Esophagus muscularis mucosa (tissue), 4 donors: Measurements from ENCODE around the gene C1D. TPM values are rescaled to one million over a fixed set of nuclear protein-coding genes. Genes with fewer than 3 reads are reported as not detected.

ENCODE experiments used
- DNase-seq: peaks from one replicate; pipeline ENCODE4 v3.0.0-alpha.2; 2017; ENCODE audit errors: extremely low spot score
- H3K27ac ChIP-seq, 4 donors: fragments of 200-600 bp; sonication (generic); replicated peaks in 1 of 4; 1 replicate in 3 of 4; 2 replicates in 1 of 4; pipeline ENCODE4 v1.5.1; 2016 to 2019; ENCODE audit warnings: mild to moderate bottlenecking in 1 of 4
- H3K27me3 ChIP-seq, 4 donors: fragments of 200-600 bp; sonication (generic); one replicate each; pipeline versions ENCODE4 v1.5.1 to v1.6.0; 2016 to 2019
- H3K36me3 ChIP-seq, 4 donors: fragments of 200-600 bp; sonication (generic); one replicate each; pipeline ENCODE4 v1.5.1; 2016 to 2019
- H3K4me1 ChIP-seq, 4 donors: fragments of 200-600 bp; sonication (generic); one replicate each; pipeline ENCODE4 v1.5.1; 2016 to 2019
- H3K4me3 ChIP-seq, 4 donors: fragments of 200-600 bp; sonication (generic); 1 replicate in 2 of 4; 2 replicates in 2 of 4; pipeline ENCODE4 v1.5.1; 2016 to 2019; ENCODE audit warnings: mild to moderate bottlenecking in 4 of 4, moderate library complexity in 1 of 4
- H3K9me3 ChIP-seq, 4 donors: fragments of 200-600 bp; sonication (generic); 1 replicate in 3 of 4; 2 replicates in 1 of 4; pipeline ENCODE4 v1.5.1; 2016 to 2019
- EP300 ChIP-seq: sonication (generic); formaldehyde crosslinking; IDR thresholded peaks from one replicate; pipeline ENCODE4 v1.6.1; 2017; ENCODE audit warnings: antibody characterized with exemption
- POLR2A ChIP-seq: fragments of 450-650 bp; IDR thresholded peaks from one replicate; pipeline ENCODE4 v1.6.1; 2017; ENCODE audit warnings: antibody characterized with exemption, moderate library complexity, mild to moderate bottlenecking, low read depth
- POLR2AphosphoS5 ChIP-seq, 2 donors: sonication (generic); formaldehyde crosslinking; IDR thresholded peaks; one replicate each; pipeline ENCODE4 v1.6.1; 2017; ENCODE audit warnings: antibody characterized with exemption in 2 of 2
- WGBS: methylation state at CpG from one replicate; pipeline ENCODE4 v1.1.5; 2018; 5-methylcytosine and 5-hydroxymethylcytosine counted together
- intact Hi-C: fragments of 100-400 bp; cut with DNase I; formaldehyde crosslinking; loops from one replicate; pipeline ENCODE4 v1.15.1; 2023
- total RNA-seq, 4 donors: library from RNA; depleted of rRNA; stranded (reverse); fragments of >200 nt; gene quantifications; one replicate each; pipeline versions ENCODE4 v1.1.0 to v1.2.1, GENCODE V29; 2016
- TF ChIP-seq, protein P1 (sequence below), 3 experiments: fragments of 200-600 bp in 2 of 3; fragments of 450-650 bp in 1 of 3; sonication (generic) in 2 of 3; IDR thresholded peaks; one replicate each; pipeline ENCODE4 v1.5.1; 2017 to 2019; ENCODE audit warnings: antibody characterized with exemption in 3 of 3, mild to moderate bottlenecking in 2 of 3, moderate library complexity in 1 of 3

Gene C1D
- total RNA-seq, 4 donors from 2014 or later, result 19.7 to 41.1 (median 30.8) TPM

DNA sequence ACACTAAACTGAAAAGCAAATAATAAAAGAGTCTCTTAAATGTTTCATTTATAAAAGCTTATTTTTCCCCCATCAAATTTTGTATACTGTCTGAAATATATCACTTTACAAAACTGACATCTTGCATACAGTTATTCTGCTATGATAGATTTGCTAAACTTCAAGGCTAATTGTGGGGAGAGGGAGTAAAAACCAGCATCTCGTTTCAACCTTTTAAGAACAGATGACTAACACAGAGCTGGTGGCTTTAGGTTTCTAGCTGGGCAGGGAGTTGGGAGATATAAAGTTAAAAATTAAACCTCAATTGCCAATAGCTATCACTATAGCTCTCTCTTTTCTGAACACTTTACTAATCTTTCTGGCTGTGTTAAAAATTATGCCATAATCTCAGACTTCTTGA lies 23.5 kb downstream of the C1D start:
- Histone ChIP-seq H3K4me1 (no peaks in the 10 kb centered on the region), H3K4me3 (no peak overlapping the region), H3K27ac (no peak overlapping the region), H3K9me3 (no peaks in the 10 kb centered on the region), H3K36me3 (peaks cover 0 to 8% (median 4%) of the 10 kb centered on the region in 4 donors), H3K27me3 (no peaks in the 10 kb centered on the region)
- intact Hi-C loops, result no loop called here
- no peak for DNase-seq
- no peak for TF ChIP-seq POLR2A
- no peak for TF ChIP-seq POLR2AphosphoS5 (IDR thresholded peaks at IDR 0.05)
- TF ChIP-seq EP300, result no peak
- TF ChIP-seq, protein P1, sequence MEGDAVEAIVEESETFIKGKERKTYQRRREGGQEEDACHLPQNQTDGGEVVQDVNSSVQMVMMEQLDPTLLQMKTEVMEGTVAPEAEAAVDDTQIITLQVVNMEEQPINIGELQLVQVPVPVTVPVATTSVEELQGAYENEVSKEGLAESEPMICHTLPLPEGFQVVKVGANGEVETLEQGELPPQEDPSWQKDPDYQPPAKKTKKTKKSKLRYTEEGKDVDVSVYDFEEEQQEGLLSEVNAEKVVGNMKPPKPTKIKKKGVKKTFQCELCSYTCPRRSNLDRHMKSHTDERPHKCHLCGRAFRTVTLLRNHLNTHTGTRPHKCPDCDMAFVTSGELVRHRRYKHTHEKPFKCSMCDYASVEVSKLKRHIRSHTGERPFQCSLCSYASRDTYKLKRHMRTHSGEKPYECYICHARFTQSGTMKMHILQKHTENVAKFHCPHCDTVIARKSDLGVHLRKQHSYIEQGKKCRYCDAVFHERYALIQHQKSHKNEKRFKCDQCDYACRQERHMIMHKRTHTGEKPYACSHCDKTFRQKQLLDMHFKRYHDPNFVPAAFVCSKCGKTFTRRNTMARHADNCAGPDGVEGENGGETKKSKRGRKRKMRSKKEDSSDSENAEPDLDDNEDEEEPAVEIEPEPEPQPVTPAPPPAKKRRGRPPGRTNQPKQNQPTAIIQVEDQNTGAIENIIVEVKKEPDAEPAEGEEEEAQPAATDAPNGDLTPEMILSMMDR (IDR thresholded peaks at IDR 0.05), result no peak
- 60% methylated on average over 1 of the region's 1 CpG for WGBS

DNA sequence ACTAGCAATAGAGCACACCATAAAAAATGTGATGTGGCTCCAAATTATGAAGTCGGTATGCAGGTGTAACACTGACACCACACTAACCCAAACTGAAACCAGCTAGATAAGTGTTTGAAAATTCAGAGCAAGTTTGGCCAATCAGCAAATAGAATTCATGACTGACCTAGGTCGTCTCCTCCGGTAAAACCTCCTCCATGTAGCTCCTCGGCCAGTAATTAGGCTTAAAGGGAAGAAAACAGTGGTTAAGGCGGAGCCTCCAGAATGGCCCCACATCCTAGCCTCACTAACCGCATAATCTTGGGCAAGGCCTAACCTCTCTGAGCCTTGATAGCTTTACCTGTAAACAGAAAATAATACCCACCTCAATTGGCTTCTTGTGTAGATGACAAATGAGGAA lies 30.1 kb downstream of the C1D start:
- WGBS, result 82% methylated on average over 6 of the region's 6 CpGs
- H3K27ac ChIP-seq, result no peak overlapping the region
- no peaks in the 10 kb centered on the region for H3K9me3 ChIP-seq
- H3K27me3 ChIP-seq, result no peaks in the 10 kb centered on the region
- no peak overlapping the region for H3K4me3 ChIP-seq
- no peak for DNase-seq
- H3K4me1 ChIP-seq, result peaks cover 0 to 5% (median 5%) of the 10 kb centered on the region in 4 donors
- no peaks in the 10 kb centered on the region for H3K36me3 ChIP-seq
- intact Hi-C loops, result no loop called here
- no peak for TF ChIP-seq POLR2A
- TF ChIP-seq POLR2AphosphoS5 (IDR thresholded peaks at IDR 0.05), result no peak
- TF ChIP-seq, protein P1 (IDR thresholded peaks at IDR 0.05), result no peak
- no peak for TF ChIP-seq EP300

GRCh38 chr2:68031542-68032160 lies 31.2 kb downstream of the C1D start:
- Histone ChIP-seq H3K4me3 (no peak overlapping the region), H3K4me1 (peaks cover 0 to 5% (median 5%) of the 10 kb centered on the region in 4 donors), H3K27me3 (no peaks in the 10 kb centered on the region), H3K36me3 (no peaks in the 10 kb centered on the region), H3K9me3 (no peaks in the 10 kb centered on the region), H3K27ac (no peak overlapping the region)
- 32% methylated on average over 2 of the region's 2 CpGs for WGBS
- intact Hi-C loops, result no loop called here
- DNase-seq, result no peak
- TF ChIP-seq EP300, result no peak
- TF ChIP-seq, protein P1 (IDR thresholded peaks at IDR 0.05), result peak; percentile 68
- TF ChIP-seq POLR2AphosphoS5 (IDR thresholded peaks at IDR 0.05), result no peak
- TF ChIP-seq POLR2A, result no peak

- no peaks in the 10 kb centered on the region for H3K27me3 ChIP-seq
- TF ChIP-seq POLR2A, result no peak
- H3K9me3 ChIP-seq, result no peaks in the 10 kb centered on the region
- intact Hi-C loops, result no loop called here
- H3K36me3 ChIP-seq, result no peaks in the 10 kb centered on the region
- DNase-seq, result no peak
- no peak overlapping the region for H3K4me3 ChIP-seq
- H3K4me1 ChIP-seq, result peaks cover 0 to 5% (median 5%) of the 10 kb centered on the region in 4 donors
- H3K27ac ChIP-seq, result no peak overlapping the region
Measured at GRCh38 chr2:68031043-68031442, 31.8 kb downstream of the C1D start.

DNA sequence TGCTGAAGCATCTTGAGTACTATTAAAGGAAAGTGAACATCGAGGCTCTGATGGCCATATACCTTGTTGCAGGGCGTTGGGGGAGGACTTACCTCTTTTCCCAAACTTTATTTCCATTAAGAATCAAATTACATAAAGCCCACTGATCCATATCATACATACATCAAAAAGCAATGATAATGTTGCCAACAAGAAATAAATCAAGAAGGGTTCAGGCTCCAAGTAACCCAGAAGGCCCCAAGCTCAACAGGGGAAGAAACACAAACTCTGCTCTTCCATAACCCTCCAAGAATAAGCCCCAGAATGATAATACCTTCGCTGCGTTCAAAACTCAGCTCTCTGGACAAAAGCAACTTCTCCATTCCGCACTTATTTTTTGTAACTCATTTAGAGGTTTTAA lies 32.3 kb downstream of the C1D start:
- Histone ChIP-seq H3K36me3 (no peaks in the 10 kb centered on the region), H3K27me3 (no peaks in the 10 kb centered on the region), H3K27ac (no peak overlapping the region), H3K9me3 (no peaks in the 10 kb centered on the region), H3K4me1 (peaks cover 0 to 5% (median 5%) of the 10 kb centered on the region in 4 donors), H3K4me3 (no peak overlapping the region)
- intact Hi-C loops, result no loop called here
- TF ChIP-seq, protein P1 (IDR thresholded peaks at IDR 0.05), result no peak
- TF ChIP-seq POLR2AphosphoS5 (IDR thresholded peaks at IDR 0.05) (no peak), EP300 (no peak), POLR2A (no peak)
- 90% methylated on average over 5 of the region's 5 CpGs for WGBS
- no peak for DNase-seq
